WTC11 (cell line): ENCODE data around the gene RMRP. TPM values are rescaled to one million over a fixed set of nuclear protein-coding genes. Genes with fewer than 3 reads are reported as not detected.

Experiments used
- ATAC-seq: fragments of 200-7000 bp; cut with Tn5 transposase; 2 replicates; pipeline ENCODE4 v1.10.0; 2021; ENCODE audit warnings: mild to moderate bottlenecking, moderate library complexity
- CTCF ChIA-PET: fragments of 300-600 bp; sonication (Branson Sonifier 250); formaldehyde crosslinking; loops from one replicate; lab custom pipeline; 2021; ENCODE audit warnings: antibody characterized with exemption; lab: Charles Lee
- POLR2A ChIA-PET: fragments of 350-600 bp; sonication (Branson Sonifier 250); formaldehyde crosslinking; loops from one replicate; lab custom pipeline; 2021; ENCODE audit warnings: antibody characterized with exemption; lab: Charles Lee
- DNase-seq: peaks from one replicate; pipeline ENCODE4 v3.0.0; 2021; ENCODE audit warnings: low spot score
- H3K27ac Mint-ChIP-seq: 2 replicates; pipeline ENCODE4 v1.8.0; 2021; ENCODE audit warnings: mixed read lengths
- H3K27me3 Mint-ChIP-seq: 2 replicates; pipeline ENCODE4 v1.8.0; 2021; ENCODE audit warnings: low read depth, mild to moderate bottlenecking, moderate library complexity, mixed read lengths
- H3K36me3 Mint-ChIP-seq: 2 replicates; pipeline ENCODE4 v1.8.0; 2021; ENCODE audit warnings: mixed read lengths
- H3K4me1 Mint-ChIP-seq: 2 replicates; pipeline ENCODE4 v1.8.0; 2022; ENCODE audit warnings: mixed read lengths
- H3K4me3 Mint-ChIP-seq: 2 replicates; pipeline ENCODE4 v1.8.0; 2021; ENCODE audit warnings: mild to moderate bottlenecking, moderate library complexity, mixed read lengths
- H3K9me3 Mint-ChIP-seq: 2 replicates; pipeline ENCODE4 v1.8.0; 2021; ENCODE audit warnings: mixed read lengths
- GTF2I ChIP-seq: fragments of 250-450 bp; sonication (Bioruptor Pico); conservative IDR thresholded peaks from 2 replicates; pipeline ENCODE4 v1.4.0; 2021; ENCODE audit warnings: mild to moderate bottlenecking
- JAZF1 ChIP-seq: fragments of 250-450 bp; sonication (Bioruptor Pico); IDR thresholded peaks from 2 replicates; pipeline ENCODE4 v1.9.0; 2021; ENCODE audit warnings: moderate library complexity, mild to moderate bottlenecking, inconsistent platforms
- JUN ChIP-seq: sonication (generic); formaldehyde crosslinking; IDR thresholded peaks from 2 replicates; pipeline ENCODE4 v1.8.0; 2023; ENCODE audit warnings: mild to moderate bottlenecking, missing genetic modification reagents
- MYBL2 ChIP-seq: sonication (generic); formaldehyde crosslinking; IDR thresholded peaks from 2 replicates; pipeline ENCODE4 v1.8.1; 2023; ENCODE audit warnings: mild to moderate bottlenecking, moderate library complexity, missing genetic modification reagents
- RORB ChIP-seq: fragments of 250-450 bp; sonication (Bioruptor Pico); IDR thresholded peaks from 2 replicates; pipeline ENCODE4 v1.9.0; 2021; ENCODE audit warnings: mild to moderate bottlenecking
- ZNF121 ChIP-seq: sonication (generic); formaldehyde crosslinking; IDR thresholded peaks from 2 replicates; pipeline ENCODE4 v1.8.0; 2023; ENCODE audit warnings: missing genetic modification reagents
- ZNF263 ChIP-seq: sonication (generic); formaldehyde crosslinking; IDR thresholded peaks from 2 replicates; pipeline ENCODE4 v1.8.1; 2022; ENCODE audit warnings: low read depth, mild to moderate bottlenecking, moderate library complexity, missing genetic modification reagents
- total RNA-seq: library from RNA; stranded (reverse); gene quantifications from 3 replicates; pipeline ENCODE4 v1.2.3, GENCODE V29; 2021
- TF ChIP-seq, protein P1 (sequence below): sonication (generic); formaldehyde crosslinking; IDR thresholded peaks from 2 replicates; pipeline ENCODE4 v1.8.1; 2023; ENCODE audit warnings: mild to moderate bottlenecking, missing genetic modification reagents
- TF ChIP-seq, protein P2 (sequence below): fragments of 250-450 bp; sonication (Bioruptor Pico); IDR thresholded peaks from 2 replicates; pipeline ENCODE4 v1.9.0; 2021; ENCODE audit warnings: mild to moderate bottlenecking
- TF ChIP-seq, protein P3 (sequence below): fragments of 250-450 bp; sonication (Bioruptor Pico); IDR thresholded peaks from 2 replicates; pipeline ENCODE4 v1.9.0; 2021; ENCODE audit warnings: moderate library complexity, mild to moderate bottlenecking, inconsistent platforms, borderline replicate concordance
- TF ChIP-seq, protein P4 (sequence below): sonication (generic); formaldehyde crosslinking; IDR thresholded peaks from 2 replicates; pipeline ENCODE4 v1.8.0; 2023; ENCODE audit warnings: missing genetic modification reagents, mild to moderate bottlenecking, borderline replicate concordance
- TF ChIP-seq, protein P5 (sequence below): fragments of 250-450 bp; sonication (Bioruptor Pico); IDR thresholded peaks from 2 replicates; pipeline ENCODE4 v1.8.0; 2021; ENCODE audit warnings: mild to moderate bottlenecking
- TF ChIP-seq, protein P6 (sequence below): sonication (generic); formaldehyde crosslinking; IDR thresholded peaks from 2 replicates; pipeline ENCODE4 v1.8.1; 2022; ENCODE audit warnings: low read depth, missing genetic modification reagents, borderline replicate concordance
- TF ChIP-seq, protein P7 (sequence below): sonication (generic); formaldehyde crosslinking; IDR thresholded peaks from 2 replicates; pipeline ENCODE4 v1.8.0; 2022; ENCODE audit warnings: mild to moderate bottlenecking, missing genetic modification reagents
- TF ChIP-seq, protein P8 (sequence below): sonication (generic); formaldehyde crosslinking; conservative IDR thresholded peaks from 2 replicates; pipeline ENCODE4 v1.8.1; 2023; ENCODE audit warnings: mild to moderate bottlenecking, low read depth, missing genetic modification reagents, moderate library complexity

The RMRP gene
- total RNA-seq, 1 experiment from 2014 or later: 25,958 TPM

DNA sequence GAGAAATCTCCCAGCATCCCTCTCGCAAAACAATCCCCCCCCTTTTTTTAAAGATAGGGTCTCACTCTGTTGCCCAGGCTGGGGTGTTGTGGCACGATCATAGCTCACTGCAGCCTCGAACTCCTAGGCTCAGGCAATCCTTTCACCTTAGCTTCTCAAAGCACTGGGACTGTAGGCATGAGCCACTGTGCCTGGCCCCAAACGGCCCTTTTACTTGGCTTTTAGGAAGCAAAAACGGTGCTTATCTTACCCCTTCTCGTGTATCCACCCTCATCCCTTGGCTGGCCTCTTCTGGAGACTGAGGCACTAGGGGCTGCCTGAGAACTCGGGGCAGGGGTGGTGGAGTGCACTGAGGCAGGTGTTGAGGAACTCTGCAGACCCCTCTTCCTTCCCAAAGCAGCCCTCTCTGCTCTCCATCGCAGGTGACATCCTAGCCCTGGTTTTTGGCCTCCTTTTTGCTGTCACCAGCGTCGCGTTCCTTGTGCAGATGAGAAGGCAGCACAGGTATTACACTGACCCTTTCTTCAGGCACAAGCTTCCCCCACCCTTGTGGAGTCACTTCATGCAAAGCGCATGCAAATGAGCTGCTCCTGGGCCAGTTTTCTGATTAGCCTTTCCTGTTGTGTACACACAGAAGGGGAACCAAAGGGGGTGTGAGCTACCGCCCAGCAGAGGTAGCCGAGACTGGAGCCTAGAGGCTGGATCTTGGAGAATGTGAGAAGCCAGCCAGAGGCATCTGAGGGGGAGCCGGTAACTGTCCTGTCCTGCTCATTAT is 22.7 kb upstream of the RMRP start:
- peak; percentile 87 for TF ChIP-seq ZNF121
- TF ChIP-seq, protein P1, sequence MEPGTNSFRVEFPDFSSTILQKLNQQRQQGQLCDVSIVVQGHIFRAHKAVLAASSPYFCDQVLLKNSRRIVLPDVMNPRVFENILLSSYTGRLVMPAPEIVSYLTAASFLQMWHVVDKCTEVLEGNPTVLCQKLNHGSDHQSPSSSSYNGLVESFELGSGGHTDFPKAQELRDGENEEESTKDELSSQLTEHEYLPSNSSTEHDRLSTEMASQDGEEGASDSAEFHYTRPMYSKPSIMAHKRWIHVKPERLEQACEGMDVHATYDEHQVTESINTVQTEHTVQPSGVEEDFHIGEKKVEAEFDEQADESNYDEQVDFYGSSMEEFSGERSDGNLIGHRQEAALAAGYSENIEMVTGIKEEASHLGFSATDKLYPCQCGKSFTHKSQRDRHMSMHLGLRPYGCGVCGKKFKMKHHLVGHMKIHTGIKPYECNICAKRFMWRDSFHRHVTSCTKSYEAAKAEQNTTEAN: no peak
- DNase-seq (peak; percentile 70), ATAC-seq (peak; percentile 79)
- H3K36me3 Mint-ChIP-seq: peaks cover 31% of the 10 kb centered on the region
- no peak overlapping the region for H3K4me3 Mint-ChIP-seq
- POLR2A ChIA-PET: interaction anchor here (1.0 to 1.9 kb wide), 4 partner anchors 10 to 47 kb away, joined by 4 to 14 read pairs (median 6); partner anchors contain the start of genes ARHGEF39 and TPM2
- peak overlapping the region; percentile 78 for H3K27ac Mint-ChIP-seq
- CTCF ChIA-PET: interaction anchor here (0.9 to 2.4 kb wide), 12 partner anchors 8 to 781 kb away, joined by 3 to 24 read pairs (median 8); partner anchors contain the start of genes ARHGEF39, CCDC107, RMRP and TPM2
- H3K9me3 Mint-ChIP-seq: no peaks in the 10 kb centered on the region
- peaks cover 8% of the 10 kb centered on the region for H3K27me3 Mint-ChIP-seq
- H3K4me1 Mint-ChIP-seq: peaks cover 15% of the 10 kb centered on the region

DNA sequence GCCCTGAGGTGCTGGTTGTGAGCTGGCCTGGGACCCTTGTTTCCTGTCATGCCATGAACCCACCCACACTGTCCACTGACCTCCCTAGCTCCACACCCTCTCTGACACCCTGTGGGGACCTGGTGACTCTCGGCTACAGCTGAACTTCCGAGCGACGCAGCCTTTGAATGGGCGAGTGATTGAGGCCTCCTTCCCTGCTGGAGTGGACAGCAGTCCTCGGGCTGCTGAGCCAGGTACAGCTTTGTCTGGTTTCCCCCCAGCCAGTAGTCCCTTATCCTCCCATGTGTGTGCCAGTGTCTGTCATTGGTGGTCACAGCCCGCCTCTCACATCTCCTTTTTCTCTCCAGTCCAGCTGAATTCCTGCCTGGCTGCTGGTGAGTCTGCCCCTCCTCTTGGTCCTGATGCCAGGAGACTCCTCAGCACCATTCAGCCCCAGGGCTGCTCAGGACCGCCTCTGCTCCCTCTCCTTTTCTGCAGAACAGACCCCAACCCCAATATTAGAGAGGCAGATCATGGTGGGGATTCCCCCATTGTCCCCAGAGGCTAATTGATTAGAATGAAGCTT is 22.0 kb upstream of the RMRP start:
- Mint-ChIP-seq H3K36me3 (peaks cover 27% of the 10 kb centered on the region), H3K27ac (no peak overlapping the region), H3K4me3 (no peak overlapping the region), H3K4me1 (peaks cover 15% of the 10 kb centered on the region), H3K27me3 (peaks cover 13% of the 10 kb centered on the region), H3K9me3 (no peaks in the 10 kb centered on the region)
- TF ChIP-seq, protein P2, sequence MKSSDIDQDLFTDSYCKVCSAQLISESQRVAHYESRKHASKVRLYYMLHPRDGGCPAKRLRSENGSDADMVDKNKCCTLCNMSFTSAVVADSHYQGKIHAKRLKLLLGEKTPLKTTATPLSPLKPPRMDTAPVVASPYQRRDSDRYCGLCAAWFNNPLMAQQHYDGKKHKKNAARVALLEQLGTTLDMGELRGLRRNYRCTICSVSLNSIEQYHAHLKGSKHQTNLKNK (CRISPR knock-in tag): no peak
- TF ChIP-seq, protein P3, sequence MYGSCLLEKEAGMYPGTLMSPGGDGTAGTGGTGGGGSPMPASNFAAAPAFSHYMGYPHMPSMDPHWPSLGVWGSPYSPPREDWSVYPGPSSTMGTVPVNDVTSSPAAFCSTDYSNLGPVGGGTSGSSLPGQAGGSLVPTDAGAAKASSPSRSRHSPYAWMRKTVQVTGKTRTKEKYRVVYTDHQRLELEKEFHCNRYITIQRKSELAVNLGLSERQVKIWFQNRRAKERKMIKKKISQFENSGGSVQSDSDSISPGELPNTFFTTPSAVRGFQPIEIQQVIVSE: no peak
- CTCF ChIA-PET: interaction anchor here (1.0 to 2.4 kb wide), 11 partner anchors 9 to 80 kb away, joined by 3 to 24 read pairs (median 9); partner anchors contain the start of genes ARHGEF39, CCDC107, RMRP and TPM2
- POLR2A ChIA-PET: interaction anchor here (0.9 to 1.9 kb wide), 3 partner anchors 11 to 48 kb away, joined by 3 to 9 read pairs (median 4); partner anchors contain the start of gene ARHGEF39
- no peak for DNase-seq
- ATAC-seq: no peak

DNA sequence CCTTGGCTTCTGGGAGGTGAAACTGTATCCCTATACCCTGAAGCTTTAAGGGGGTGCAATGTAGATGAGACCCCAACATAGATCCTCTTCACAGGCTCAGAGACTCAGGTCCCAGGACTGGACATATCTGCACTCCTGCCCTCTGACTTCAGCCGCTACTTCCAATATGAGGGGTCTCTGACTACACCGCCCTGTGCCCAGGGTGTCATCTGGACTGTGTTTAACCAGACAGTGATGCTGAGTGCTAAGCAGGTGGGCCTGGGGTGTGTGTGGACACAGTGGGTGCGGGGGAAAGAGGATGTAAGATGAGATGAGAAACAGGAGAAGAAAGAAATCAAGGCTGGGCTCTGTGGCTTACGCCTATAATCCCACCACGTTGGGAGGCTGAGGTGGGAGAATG is 21.3 kb upstream of the RMRP start:
- H3K27me3 Mint-ChIP-seq: peaks cover 20% of the 10 kb centered on the region
- peaks cover 19% of the 10 kb centered on the region for H3K4me1 Mint-ChIP-seq
- DNase-seq: no peak
- H3K27ac Mint-ChIP-seq: no peak overlapping the region
- no peak for ATAC-seq
- no peak overlapping the region for H3K4me3 Mint-ChIP-seq
- CTCF ChIA-PET: interaction anchor here (1.1 to 2.3 kb wide), 3 partner anchors 15 to 79 kb away, joined by 3 to 24 read pairs (median 12); partner anchors contain the start of gene ARHGEF39
- no peaks in the 10 kb centered on the region for H3K9me3 Mint-ChIP-seq
- POLR2A ChIA-PET: interaction anchor here (0.9 kb wide), 1 partner anchor 12 kb away, joined by 3 read pairs; no protein-coding TSS in a partner anchor
- peaks cover 21% of the 10 kb centered on the region for H3K36me3 Mint-ChIP-seq
- TF ChIP-seq, protein P4, sequence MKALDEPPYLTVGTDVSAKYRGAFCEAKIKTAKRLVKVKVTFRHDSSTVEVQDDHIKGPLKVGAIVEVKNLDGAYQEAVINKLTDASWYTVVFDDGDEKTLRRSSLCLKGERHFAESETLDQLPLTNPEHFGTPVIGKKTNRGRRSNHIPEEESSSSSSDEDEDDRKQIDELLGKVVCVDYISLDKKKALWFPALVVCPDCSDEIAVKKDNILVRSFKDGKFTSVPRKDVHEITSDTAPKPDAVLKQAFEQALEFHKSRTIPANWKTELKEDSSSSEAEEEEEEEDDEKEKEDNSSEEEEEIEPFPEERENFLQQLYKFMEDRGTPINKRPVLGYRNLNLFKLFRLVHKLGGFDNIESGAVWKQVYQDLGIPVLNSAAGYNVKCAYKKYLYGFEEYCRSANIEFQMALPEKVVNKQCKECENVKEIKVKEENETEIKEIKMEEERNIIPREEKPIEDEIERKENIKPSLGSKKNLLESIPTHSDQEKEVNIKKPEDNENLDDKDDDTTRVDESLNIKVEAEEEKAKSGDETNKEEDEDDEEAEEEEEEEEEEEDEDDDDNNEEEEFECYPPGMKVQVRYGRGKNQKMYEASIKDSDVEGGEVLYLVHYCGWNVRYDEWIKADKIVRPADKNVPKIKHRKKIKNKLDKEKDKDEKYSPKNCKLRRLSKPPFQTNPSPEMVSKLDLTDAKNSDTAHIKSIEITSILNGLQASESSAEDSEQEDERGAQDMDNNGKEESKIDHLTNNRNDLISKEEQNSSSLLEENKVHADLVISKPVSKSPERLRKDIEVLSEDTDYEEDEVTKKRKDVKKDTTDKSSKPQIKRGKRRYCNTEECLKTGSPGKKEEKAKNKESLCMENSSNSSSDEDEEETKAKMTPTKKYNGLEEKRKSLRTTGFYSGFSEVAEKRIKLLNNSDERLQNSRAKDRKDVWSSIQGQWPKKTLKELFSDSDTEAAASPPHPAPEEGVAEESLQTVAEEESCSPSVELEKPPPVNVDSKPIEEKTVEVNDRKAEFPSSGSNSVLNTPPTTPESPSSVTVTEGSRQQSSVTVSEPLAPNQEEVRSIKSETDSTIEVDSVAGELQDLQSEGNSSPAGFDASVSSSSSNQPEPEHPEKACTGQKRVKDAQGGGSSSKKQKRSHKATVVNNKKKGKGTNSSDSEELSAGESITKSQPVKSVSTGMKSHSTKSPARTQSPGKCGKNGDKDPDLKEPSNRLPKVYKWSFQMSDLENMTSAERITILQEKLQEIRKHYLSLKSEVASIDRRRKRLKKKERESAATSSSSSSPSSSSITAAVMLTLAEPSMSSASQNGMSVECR: no peak
- TF ChIP-seq, protein P5, sequence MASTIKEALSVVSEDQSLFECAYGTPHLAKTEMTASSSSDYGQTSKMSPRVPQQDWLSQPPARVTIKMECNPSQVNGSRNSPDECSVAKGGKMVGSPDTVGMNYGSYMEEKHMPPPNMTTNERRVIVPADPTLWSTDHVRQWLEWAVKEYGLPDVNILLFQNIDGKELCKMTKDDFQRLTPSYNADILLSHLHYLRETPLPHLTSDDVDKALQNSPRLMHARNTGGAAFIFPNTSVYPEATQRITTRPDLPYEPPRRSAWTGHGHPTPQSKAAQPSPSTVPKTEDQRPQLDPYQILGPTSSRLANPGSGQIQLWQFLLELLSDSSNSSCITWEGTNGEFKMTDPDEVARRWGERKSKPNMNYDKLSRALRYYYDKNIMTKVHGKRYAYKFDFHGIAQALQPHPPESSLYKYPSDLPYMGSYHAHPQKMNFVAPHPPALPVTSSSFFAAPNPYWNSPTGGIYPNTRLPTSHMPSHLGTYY: no peak
- TF ChIP-seq, protein P6, sequence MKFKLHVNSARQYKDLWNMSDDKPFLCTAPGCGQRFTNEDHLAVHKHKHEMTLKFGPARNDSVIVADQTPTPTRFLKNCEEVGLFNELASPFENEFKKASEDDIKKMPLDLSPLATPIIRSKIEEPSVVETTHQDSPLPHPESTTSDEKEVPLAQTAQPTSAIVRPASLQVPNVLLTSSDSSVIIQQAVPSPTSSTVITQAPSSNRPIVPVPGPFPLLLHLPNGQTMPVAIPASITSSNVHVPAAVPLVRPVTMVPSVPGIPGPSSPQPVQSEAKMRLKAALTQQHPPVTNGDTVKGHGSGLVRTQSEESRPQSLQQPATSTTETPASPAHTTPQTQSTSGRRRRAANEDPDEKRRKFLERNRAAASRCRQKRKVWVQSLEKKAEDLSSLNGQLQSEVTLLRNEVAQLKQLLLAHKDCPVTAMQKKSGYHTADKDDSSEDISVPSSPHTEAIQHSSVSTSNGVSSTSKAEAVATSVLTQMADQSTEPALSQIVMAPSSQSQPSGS (CRISPR knock-in tag): no peak
- TF ChIP-seq, protein P7, sequence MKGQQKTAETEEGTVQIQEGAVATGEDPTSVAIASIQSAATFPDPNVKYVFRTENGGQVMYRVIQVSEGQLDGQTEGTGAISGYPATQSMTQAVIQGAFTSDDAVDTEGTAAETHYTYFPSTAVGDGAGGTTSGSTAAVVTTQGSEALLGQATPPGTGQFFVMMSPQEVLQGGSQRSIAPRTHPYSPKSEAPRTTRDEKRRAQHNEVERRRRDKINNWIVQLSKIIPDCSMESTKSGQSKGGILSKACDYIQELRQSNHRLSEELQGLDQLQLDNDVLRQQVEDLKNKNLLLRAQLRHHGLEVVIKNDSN: no peak
- no peak for TF ChIP-seq RORB (CRISPR knock-in tag)
- TF ChIP-seq MYBL2: no peak
- no peak for TF ChIP-seq GTF2I (CRISPR knock-in tag)
- TF ChIP-seq, protein P8, sequence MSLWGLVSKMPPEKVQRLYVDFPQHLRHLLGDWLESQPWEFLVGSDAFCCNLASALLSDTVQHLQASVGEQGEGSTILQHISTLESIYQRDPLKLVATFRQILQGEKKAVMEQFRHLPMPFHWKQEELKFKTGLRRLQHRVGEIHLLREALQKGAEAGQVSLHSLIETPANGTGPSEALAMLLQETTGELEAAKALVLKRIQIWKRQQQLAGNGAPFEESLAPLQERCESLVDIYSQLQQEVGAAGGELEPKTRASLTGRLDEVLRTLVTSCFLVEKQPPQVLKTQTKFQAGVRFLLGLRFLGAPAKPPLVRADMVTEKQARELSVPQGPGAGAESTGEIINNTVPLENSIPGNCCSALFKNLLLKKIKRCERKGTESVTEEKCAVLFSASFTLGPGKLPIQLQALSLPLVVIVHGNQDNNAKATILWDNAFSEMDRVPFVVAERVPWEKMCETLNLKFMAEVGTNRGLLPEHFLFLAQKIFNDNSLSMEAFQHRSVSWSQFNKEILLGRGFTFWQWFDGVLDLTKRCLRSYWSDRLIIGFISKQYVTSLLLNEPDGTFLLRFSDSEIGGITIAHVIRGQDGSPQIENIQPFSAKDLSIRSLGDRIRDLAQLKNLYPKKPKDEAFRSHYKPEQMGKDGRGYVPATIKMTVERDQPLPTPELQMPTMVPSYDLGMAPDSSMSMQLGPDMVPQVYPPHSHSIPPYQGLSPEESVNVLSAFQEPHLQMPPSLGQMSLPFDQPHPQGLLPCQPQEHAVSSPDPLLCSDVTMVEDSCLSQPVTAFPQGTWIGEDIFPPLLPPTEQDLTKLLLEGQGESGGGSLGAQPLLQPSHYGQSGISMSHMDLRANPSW (CRISPR knock-in tag): no peak
- no peak for TF ChIP-seq JUN (CRISPR knock-in tag)
- TF ChIP-seq ZNF263 (CRISPR knock-in tag): no peak
- no peak for TF ChIP-seq JAZF1
